ENCODE measurements around the gene IGF2BP2.

GRCh38 chr3:185741586-185741985 is 83.3 kb downstream of the IGF2BP2 start:
- TF ChIP-seq CTCF (IDR thresholded peaks at IDR 0.05): no peak
- TF ChIP-seq POLR2A (IDR thresholded peaks at IDR 0.05): no peak

All from testis (tissue), 2 donors.